Gastrocnemius medialis (tissue), 4 donors: ENCODE results near the gene SLC16A13. TPM values are rescaled to one million over a fixed set of nuclear protein-coding genes. Genes with fewer than 3 reads are reported as not detected.

ENCODE experiments used
- ATAC-seq, 2 donors: fragments of 150-250 bp; one replicate each; pipeline ENCODE4 v1.9.1; 2016
- DNase-seq, 2 donors: peaks; one replicate each; pipeline ENCODE4 v3.0.0-alpha.2; 2019
- H3K27ac ChIP-seq, 4 donors: fragments of 200-600 bp; sonication (generic); 1 replicate in 1 of 4; 2 replicates in 3 of 4; pipeline ENCODE4 v1.5.1; 2016 to 2018; ENCODE audit warnings: mild to moderate bottlenecking in 2 of 4, moderate library complexity in 1 of 4
- H3K27me3 ChIP-seq, 3 donors: fragments of 200-600 bp; sonication (generic) in 2 of 3; 1 replicate in 1 of 3; 2 replicates in 2 of 3; pipeline versions ENCODE4 v1.5.1 to v1.6.0; 2016 to 2019; ENCODE audit warnings: mild to moderate bottlenecking in 1 of 3, moderate library complexity in 1 of 3
- H3K36me3 ChIP-seq, 2 donors: fragments of 200-600 bp; sonication (generic) in 1 of 2; one replicate each; pipeline ENCODE4 v1.5.1; 2017 to 2018
- H3K4me1 ChIP-seq, 2 donors: fragments of 200-600 bp; sonication (generic) in 1 of 2; one replicate each; pipeline ENCODE4 v1.5.1; 2016 to 2017; ENCODE audit warnings: mild to moderate bottlenecking in 2 of 2
- H3K4me3 ChIP-seq, 4 donors: fragments of 200-600 bp; sonication (generic) in 3 of 4; 1 replicate in 1 of 4; 2 replicates in 3 of 4; pipeline ENCODE4 v1.5.1; 2016 to 2019; ENCODE audit warnings: mild to moderate bottlenecking in 2 of 4
- H3K9me3 ChIP-seq, 3 donors: fragments of 200-600 bp; sonication (generic) in 2 of 3; 1 replicate in 1 of 3; 2 replicates in 2 of 3; pipeline ENCODE4 v1.5.1; 2016 to 2019
- POLR2A ChIP-seq, 2 donors: fragments of 450-650 bp; IDR thresholded peaks; one replicate each; pipeline ENCODE4 v1.6.1; 2017; ENCODE audit warnings: antibody characterized with exemption in 2 of 2, mild to moderate bottlenecking in 2 of 2, moderate library complexity in 2 of 2
- in situ Hi-C, 4 donors: fragments of 200-750 bp; cut with MboI; loops; one replicate each; pipeline versions ENCODE4 v1.15.0 to v1.8.0; 2017; ENCODE audit warnings: low sequenced_read_pairs in 4 of 4
- intact Hi-C: fragments of 100-400 bp; cut with DNase I; formaldehyde crosslinking; loops from one replicate; pipeline ENCODE4 v1.15.1; 2023; ENCODE audit warnings: low total_unique reads
- total RNA-seq, 4 donors: library from RNA; depleted of rRNA; stranded (reverse); fragments of >200 nt; gene quantifications; one replicate each; pipeline versions ENCODE4 v1.1.0 to v1.2.3, GENCODE V29; 2016
- TF ChIP-seq, protein P1 (sequence below), 5 experiments: fragments of 450-650 bp in 3 of 5; fragments of 200-600 bp in 2 of 5; sonication (generic) in 2 of 5; IDR thresholded peaks in 4 of 5; conservative IDR thresholded peaks in 1 of 5; 1 replicate in 4 of 5; 2 replicates in 1 of 5; pipeline ENCODE4 v1.5.1; 2016 to 2019; ENCODE audit warnings: antibody characterized with exemption in 5 of 5, mild to moderate bottlenecking in 3 of 5, moderate library complexity in 3 of 5

SLC16A13 gene
- total RNA-seq, 4 donors from 2014 or later: 0.36 to 0.49 TPM; not detected in 2

DNA sequence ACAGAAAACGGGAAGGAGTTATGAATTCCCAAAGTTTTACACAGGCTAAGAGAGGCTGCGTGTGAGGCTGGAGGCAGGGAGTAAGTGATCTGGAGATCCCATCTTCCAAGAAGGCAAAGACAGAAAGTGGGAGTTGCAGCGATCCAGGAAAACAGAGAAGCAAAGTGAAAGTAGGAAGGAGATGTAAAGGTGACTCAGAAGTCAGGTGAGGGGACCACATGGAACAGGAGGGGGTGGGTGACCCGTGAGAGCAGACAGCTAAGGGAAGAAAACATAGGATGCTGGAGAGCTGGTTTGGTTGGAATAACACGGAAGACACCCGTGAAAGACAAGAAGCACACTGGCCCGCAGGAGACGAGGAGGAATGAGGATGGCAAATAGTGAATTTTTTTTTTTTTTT lies 38.6 kb upstream of the SLC16A13 start:
- no peak for ATAC-seq

GRCh38 chr17:6998855-6999508 lies 36.8 kb upstream of the SLC16A13 start:
- DNase-seq (no peak), ATAC-seq (no peak)
- TF ChIP-seq, protein P1, sequence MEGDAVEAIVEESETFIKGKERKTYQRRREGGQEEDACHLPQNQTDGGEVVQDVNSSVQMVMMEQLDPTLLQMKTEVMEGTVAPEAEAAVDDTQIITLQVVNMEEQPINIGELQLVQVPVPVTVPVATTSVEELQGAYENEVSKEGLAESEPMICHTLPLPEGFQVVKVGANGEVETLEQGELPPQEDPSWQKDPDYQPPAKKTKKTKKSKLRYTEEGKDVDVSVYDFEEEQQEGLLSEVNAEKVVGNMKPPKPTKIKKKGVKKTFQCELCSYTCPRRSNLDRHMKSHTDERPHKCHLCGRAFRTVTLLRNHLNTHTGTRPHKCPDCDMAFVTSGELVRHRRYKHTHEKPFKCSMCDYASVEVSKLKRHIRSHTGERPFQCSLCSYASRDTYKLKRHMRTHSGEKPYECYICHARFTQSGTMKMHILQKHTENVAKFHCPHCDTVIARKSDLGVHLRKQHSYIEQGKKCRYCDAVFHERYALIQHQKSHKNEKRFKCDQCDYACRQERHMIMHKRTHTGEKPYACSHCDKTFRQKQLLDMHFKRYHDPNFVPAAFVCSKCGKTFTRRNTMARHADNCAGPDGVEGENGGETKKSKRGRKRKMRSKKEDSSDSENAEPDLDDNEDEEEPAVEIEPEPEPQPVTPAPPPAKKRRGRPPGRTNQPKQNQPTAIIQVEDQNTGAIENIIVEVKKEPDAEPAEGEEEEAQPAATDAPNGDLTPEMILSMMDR (IDR thresholded peaks at IDR 0.05 in 4 of 5, conservative IDR thresholded peaks at IDR 0.05 in 1 of 5): no peak
- TF ChIP-seq POLR2A (IDR thresholded peaks at IDR 0.05): no peak
- no peak overlapping the region for H3K27ac ChIP-seq
- no peaks in the 10 kb centered on the region for H3K9me3 ChIP-seq
- no peak overlapping the region for H3K4me3 ChIP-seq
- peaks cover 0 to 33% of the 10 kb centered on the region in 2 donors for H3K36me3 ChIP-seq
- peaks cover 0 to 15% (median 8%) of the 10 kb centered on the region in 3 donors for H3K27me3 ChIP-seq
- H3K4me1 ChIP-seq: no peaks in the 10 kb centered on the region
- in situ Hi-C loops: no loop called here
- intact Hi-C loops: no loop called here

More for the DNA sequence above, 38.6 kb upstream of the SLC16A13 start:
- intact Hi-C loops: no loop called here
- H3K36me3 ChIP-seq: peaks cover 0 to 28% of the 10 kb centered on the region in 2 donors
- H3K4me1 ChIP-seq: no peaks in the 10 kb centered on the region
- in situ Hi-C loops: no loop called here
- no peaks in the 10 kb centered on the region for H3K9me3 ChIP-seq
- no peak for DNase-seq
- no peak overlapping the region for H3K27ac ChIP-seq
- no peak overlapping the region for H3K4me3 ChIP-seq
- TF ChIP-seq, protein P1 (IDR thresholded peaks at IDR 0.05 in 4 of 5, conservative IDR thresholded peaks at IDR 0.05 in 1 of 5): no peak
- no peak for TF ChIP-seq POLR2A (IDR thresholded peaks at IDR 0.05)
- peaks cover 0 to 15% (median 8%) of the 10 kb centered on the region in 3 donors for H3K27me3 ChIP-seq

DNA sequence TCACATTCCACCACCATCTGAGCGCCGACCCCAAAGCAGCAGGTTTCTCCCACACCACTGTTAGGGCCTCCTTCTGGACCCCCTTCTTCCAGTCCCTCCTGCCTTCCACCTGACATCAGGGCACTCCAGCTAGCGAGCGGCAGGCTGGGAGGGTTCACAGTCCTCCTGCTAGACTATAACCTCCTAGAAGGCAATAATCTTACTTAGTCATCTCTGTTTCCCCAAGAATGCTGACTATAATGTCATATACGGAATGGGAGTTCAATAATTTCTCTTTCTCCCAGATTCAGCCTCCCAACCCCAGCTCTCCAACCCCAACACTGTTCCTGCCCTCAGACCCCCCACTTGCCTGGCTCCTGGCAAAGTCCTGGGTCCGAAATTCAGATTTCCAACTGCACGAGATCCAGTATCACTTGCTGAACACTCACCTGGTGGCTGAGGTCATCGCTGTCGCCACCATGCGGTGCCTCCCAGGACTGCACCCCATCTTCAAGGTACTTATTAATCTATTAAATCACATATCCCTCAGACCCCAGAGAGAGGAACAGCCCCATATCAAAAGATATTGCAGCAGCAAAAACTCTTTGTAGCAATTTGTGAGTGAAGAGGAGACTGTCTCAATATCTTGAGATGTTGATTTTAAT lies 34.4 kb upstream of the SLC16A13 start:
- Histone ChIP-seq H3K4me3 (no peak overlapping the region), H3K9me3 (no peaks in the 10 kb centered on the region), H3K27me3 (peaks cover 0 to 7% (median 2%) of the 10 kb centered on the region in 3 donors), H3K4me1 (no peaks in the 10 kb centered on the region), H3K27ac (no peak overlapping the region), H3K36me3 (peaks cover 0 to 33% of the 10 kb centered on the region in 2 donors)
- DNase-seq: no peak
- intact Hi-C loops (no loop called here), in situ Hi-C loops (loop anchor here (5.0 to 25.0 kb wide), 3 partner anchors 89 to 364 kb away; partner anchors contain the start of genes C17orf100 (in 3 of the 4), MED31 (in 3 of the 4), KIAA0753 (in 1 of the 4) and TXNDC17 (in 1 of the 4))
- TF ChIP-seq, protein P1 (IDR thresholded peaks at IDR 0.05 in 4 of 5, conservative IDR thresholded peaks at IDR 0.05 in 1 of 5): peak in 4 of 5 experiments; percentile 7 to 39 (median 20)
- no peak for TF ChIP-seq POLR2A (IDR thresholded peaks at IDR 0.05)
- ATAC-seq: no peak

GRCh38 chr17:7002288-7003047 lies 33.3 kb upstream of the SLC16A13 start:
- intact Hi-C loops: no loop called here
- Histone ChIP-seq H3K9me3 (no peaks in the 10 kb centered on the region), H3K4me3 (no peak overlapping the region), H3K36me3 (peaks cover 0 to 33% of the 10 kb centered on the region in 2 donors), H3K27ac (no peak overlapping the region), H3K27me3 (no peaks in the 10 kb centered on the region), H3K4me1 (no peaks in the 10 kb centered on the region)
- DNase-seq (no peak), ATAC-seq (no peak)
- in situ Hi-C loops: loop anchor here (5.0 to 25.0 kb wide), 3 partner anchors 90 to 365 kb away; partner anchors contain the start of genes C17orf100 (in 3 of the 4), MED31 (in 3 of the 4), KIAA0753 (in 1 of the 4) and TXNDC17 (in 1 of the 4)
- TF ChIP-seq, protein P1 (IDR thresholded peaks at IDR 0.05 in 4 of 5, conservative IDR thresholded peaks at IDR 0.05 in 1 of 5): no peak
- no peak for TF ChIP-seq POLR2A (IDR thresholded peaks at IDR 0.05)
